OCI-LY7 (cell line): ENCODE data around the gene OR4M1.

Experiments used
- CTCF ChIP-seq: fragments of 200-600 bp; sonication (generic); conservative IDR thresholded peaks from 2 replicates; pipeline ENCODE4 v1.5.1; 2014; ENCODE audit warnings: mild to moderate bottlenecking, antibody characterized with exemption, low read length, moderate library complexity, mixed read lengths
- EZH2phosphoT487 ChIP-seq: fragments of 200-600 bp; sonication (generic); IDR thresholded peaks from 2 replicates; pipeline ENCODE4 v1.6.1; 2018; ENCODE audit warnings: low read depth, borderline replicate concordance, mild to moderate bottlenecking, mixed run types, antibody characterized with exemption, low read length, moderate library complexity, mixed read lengths

GRCh38 chr14:19743256-19743655 lies 30.0 kb upstream of the OR4M1 start, which contains the start of gene OR4Q3:
- TF ChIP-seq CTCF (no peak), EZH2phosphoT487 (no peak)
